Hematopoietic multipotent progenitor cell treated with erythropoietin and hydrocortisone succinate and interleukin-3 and kit ligand, for 15 days (in vitro differentiated cells): ENCODE measurements around the gene MET.

Experiments
- DNase-seq: peaks from one replicate; pipeline ENCODE4 v3.0.0-alpha.2; 2015; ENCODE audit warnings: low spot score

The MET gene

GRCh38 chr7:116665332-116665996, 6.5 kb upstream of the MET start:
- DNase-seq: no peak

- DNase-seq: no peak
Observed at GRCh38 chr7:116669769-116670168, 2.2 kb upstream of the MET start.

- DNase-seq: no peak
Observed at GRCh38 chr7:116670409-116671015, 1.5 kb upstream of the MET start.

- no peak for DNase-seq
Observed at GRCh38 chr7:116671111-116671510, 885 bp upstream of the MET start.

DNA sequence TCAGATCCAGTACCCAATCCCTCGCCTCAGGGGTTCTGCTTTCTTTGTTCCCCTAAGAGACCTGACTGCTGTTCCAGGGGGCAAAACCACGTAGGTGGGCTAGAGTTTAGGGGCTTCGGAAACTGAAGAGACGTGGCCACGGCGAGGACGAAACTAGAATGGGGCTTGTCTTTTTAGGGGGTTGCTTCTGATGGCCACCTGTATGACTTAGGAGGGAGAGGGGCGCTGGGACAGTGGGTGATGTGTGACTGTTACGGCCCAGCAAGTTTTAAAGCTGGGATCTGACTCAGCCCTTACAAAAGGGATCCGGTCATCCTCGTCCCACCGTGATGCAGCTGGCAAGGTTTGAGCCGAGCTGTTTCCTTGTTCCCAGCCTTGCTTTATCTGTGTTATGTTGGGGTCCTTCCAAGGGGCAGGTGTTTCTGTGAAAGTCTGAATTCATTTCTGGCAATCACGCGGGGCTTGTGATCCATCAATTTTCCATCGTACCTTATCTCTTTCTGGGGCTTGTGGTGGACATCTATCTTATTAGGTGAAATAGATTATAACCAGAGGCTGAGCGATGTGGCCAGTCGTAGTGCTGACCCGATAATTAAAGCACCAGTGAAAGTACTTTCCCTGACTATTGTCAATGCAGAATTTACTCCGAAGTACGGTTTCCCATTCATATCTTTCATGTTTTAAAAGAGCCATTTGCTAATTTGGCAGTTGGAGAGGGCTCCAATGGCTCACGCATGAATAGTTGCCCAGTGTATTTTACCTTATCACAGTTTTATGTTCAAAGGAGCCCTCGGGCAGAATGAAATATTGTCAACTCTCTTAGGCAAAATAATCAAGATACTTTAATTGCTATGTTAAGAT, 830 bp downstream of the MET start:
- no peak for DNase-seq

- no peak for DNase-seq
Observed at GRCh38 chr7:116673457-116673865, 1.5 kb downstream of the MET start.

DNA sequence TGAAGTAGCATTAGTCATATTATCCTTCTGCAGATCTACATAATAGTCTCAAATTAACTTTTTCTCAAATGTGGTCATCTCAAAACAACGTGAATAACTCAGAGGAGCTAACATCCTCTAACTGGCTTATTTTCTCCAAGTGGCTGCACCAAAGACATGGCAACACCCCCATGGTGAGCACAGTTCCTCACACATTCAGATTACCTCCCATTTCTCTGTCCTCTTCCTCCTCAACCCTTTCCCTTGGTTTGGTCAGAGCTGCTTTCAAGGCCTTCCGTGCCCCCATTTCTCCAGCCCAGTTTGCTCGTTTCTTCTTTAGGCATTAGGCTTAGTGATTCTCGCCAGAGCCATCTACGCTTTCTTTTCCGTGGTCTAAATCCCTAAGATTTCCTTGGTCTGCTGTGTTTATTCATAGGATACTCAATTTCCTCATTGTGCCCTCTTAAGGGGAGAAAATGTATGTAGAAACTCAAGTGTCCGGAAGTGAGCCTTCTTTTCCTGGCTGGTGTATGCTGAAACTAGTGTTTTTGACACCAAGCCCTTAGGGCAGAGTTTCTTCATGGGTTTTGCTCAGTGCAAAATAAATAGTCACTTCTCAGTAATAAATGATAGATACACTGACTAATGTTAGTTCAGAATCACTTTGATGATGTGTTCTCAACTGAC, 2.6 kb downstream of the MET start:
- DNase-seq: no peak

- no peak for DNase-seq
Observed at GRCh38 chr7:116675812-116676355, 3.9 kb downstream of the MET start.

DNA sequence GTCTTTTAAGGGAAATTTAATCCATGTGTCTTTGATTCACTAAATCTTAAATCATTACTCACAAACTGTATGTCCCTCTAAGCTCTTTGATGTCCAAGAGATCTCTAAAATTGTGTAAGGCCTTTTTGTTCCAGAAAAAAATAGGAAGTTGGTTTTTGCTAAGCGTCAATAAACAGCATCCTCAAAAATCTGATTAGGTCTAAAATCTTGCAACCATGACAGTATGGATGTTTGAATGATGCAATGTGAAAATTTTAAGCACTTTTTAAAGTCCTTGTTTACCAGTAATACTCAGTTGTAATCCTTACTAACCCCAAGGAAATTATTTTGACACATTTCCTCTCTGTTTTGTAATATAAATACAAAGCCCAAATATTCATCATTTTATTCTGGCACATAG, 6.8 kb downstream of the MET start:
- no peak for DNase-seq

DNA sequence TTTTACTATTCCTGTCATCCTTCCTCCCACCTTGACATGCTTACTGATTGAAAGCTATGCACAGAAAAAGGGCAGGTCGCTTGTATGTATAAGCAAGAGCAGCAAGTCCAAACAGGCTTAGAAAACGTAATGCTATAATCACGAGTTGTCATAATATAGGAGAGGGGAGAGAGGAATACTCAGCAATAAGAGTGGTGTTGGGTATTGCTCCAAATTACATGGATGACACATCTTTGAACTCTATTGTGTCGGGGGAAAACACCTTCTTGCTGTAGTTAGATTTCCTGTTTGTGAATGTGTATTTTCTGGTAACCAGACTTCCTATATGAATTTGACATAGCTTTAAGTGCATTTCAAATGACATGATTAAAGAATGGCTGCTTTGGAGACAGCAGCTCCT, 7.5 kb downstream of the MET start:
- DNase-seq: no peak

DNA sequence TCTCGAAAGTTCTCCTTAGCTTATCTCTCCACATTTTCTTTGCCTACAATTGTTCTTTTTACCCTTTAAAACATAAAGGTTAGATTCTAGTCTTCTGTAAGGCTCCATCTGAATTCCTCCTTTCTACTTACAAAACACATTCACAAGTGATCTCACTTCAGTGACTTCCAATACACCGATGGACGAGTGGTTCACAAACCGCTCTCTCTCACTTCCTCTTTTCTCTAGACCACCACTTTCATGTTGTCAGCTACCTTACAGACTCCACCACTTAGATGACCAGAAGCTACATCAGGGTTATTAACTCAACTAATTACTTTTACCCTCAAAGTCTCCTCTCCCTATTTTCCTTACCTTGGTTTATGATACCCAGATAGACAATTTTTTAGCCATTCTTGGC, 11.8 kb downstream of the MET start:
- no peak for DNase-seq

DNA sequence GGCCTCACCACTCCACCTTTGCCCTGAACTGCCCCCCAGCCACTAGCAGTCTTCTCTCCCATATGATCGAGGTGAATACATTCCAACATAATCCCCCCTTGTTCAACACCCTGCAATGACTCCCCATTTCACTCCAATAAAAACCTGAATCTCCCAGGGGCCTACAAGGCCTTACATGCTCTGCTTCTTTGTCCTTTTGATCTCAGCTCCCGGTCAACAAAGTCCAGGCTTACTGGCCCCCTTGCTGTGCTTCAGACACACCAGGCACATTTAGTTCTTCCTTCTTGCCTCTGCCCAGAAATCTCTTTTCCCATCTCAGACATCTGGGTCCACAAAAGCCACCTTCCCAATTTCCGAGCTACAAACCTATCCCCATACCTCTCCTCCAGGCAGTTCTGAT, 14.0 kb downstream of the MET start:
- DNase-seq: no peak

DNA sequence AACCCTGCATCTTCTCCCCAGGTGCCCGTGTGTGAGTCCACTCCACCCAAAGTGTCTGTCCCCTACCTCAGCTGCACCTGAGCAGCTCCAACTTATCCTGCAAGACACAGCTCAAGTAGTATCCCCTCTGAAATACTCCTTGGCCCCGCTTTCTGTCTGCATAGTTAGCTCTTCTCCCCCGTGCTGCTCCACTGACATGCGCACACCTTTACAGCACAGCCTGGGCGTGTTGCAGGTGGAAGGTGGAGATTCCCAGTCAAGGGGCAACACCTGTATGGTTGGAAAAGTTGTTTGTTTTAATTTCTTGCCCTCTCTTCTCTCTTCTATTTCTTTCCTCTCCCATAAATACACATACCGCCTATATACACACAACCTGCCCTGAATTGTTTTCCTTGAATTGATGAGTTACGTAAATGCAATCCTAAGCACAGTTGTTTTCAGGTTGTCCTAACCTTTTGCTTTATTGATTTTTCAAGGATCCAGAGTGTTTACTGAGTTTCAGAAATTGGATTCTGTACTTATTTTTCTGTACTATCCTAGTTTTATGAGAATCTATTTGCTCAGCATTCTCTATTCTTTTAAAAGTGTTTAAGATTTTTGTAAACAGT, 14.9 kb downstream of the MET start:
- DNase-seq: no peak

GRCh38 chr7:116687801-116688201, 15.8 kb downstream of the MET start:
- no peak for DNase-seq

DNA sequence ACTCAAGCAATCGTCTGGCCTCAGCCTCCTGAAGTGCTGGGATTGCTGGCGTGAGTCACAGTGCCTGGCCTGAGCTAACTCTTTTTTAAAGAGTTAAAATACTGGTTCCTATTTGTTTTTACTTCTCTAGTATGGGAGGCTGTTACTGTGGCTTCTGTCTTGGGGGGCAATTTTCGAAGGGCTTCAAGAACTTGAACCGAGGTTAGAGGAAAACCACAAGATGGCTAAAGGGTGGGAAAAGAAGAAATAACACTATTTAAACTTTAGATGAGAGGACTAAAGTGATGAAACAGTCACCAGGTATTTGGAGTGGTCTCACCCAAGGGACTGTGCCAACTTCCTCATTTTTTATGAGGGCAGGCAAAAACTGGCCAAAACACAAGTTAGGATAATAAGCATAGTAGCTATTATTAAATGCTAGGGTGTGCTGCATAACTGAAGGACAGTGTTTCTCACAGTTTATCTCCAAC, 17.8 kb downstream of the MET start:
- DNase-seq: no peak

- DNase-seq: no peak
Observed at GRCh38 chr7:116691664-116692063, 19.7 kb downstream of the MET start.

- DNase-seq: no peak
Observed at GRCh38 chr7:116692401-116693308, 20.7 kb downstream of the MET start.

GRCh38 chr7:116696707-116697106, 24.7 kb downstream of the MET start:
- DNase-seq: no peak

GRCh38 chr7:116697152-116697551, 25.2 kb downstream of the MET start:
- DNase-seq: no peak

DNA sequence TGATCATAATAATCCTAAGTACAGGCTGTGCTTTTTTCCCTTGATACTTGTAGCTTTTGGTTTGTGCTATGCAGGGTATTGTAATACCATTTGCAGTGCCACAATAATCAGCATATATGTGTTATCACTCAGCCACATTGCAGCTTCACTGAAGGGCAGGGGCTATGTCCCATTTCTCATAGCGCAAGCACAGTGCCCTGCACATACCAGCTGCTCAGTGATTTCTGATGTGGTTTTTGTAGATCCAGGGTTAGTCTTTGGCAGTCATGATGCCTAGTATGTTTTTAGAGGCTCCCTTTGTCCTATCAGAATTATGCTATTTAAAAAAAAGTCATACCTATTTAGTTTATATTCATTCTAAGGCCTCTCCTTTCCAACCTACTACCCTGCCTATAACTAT, 25.8 kb downstream of the MET start:
- no peak for DNase-seq

- DNase-seq: no peak
Observed at GRCh38 chr7:116698396-116698795, 26.4 kb downstream of the MET start.
